T-helper 1 cell (primary cell): ENCODE measurements around the gene THYN1.
A peak's percentile ranks its signal among the peaks of the same experiment; 100 is the strongest.

Experiments used
- DNase-seq, 5 donors: peaks; one replicate each; pipeline ENCODE4 v3.0.0-alpha.2; 2012 to 2020

The THYN1 gene

GRCh38 chr11:134215836-134216235, 37.3 kb downstream of the THYN1 start:
- no peak for DNase-seq

- DNase-seq: peak; percentile 21 to 54 (median 39)
Observed at GRCh38 chr11:134207538-134208239, 45.5 kb downstream of the THYN1 start.

- no peak for DNase-seq
Observed at GRCh38 chr11:134206185-134206584, 47.0 kb downstream of the THYN1 start.

- DNase-seq: no peak
Observed at GRCh38 chr11:134205729-134206128, 47.4 kb downstream of the THYN1 start.

- DNase-seq: no peak
Observed at GRCh38 chr11:134202661-134203060, 50.5 kb downstream of the THYN1 start.

GRCh38 chr11:134200688-134201087, 52.5 kb downstream of the THYN1 start:
- DNase-seq: no peak

- DNase-seq: no peak
Observed at GRCh38 chr11:134199531-134199930, 53.6 kb downstream of the THYN1 start.
